Cardiac muscle cell (in vitro differentiated cells and primary cell): ENCODE results near the gene ATXN7L2. TPM values are rescaled to one million over a fixed set of nuclear protein-coding genes. Genes with fewer than 3 reads are reported as not detected.

Experiments
- DNase-seq, 2 donors: peaks; one replicate each; pipeline versions ENCODE4 v3.0.0 to v3.0.0-alpha.2; 2010 to 2017; ENCODE audit warnings: low read depth in 1 of 2, low spot score in 1 of 2
- H3K27ac ChIP-seq: fragments of 200-600 bp; sonication (generic); 2 replicates; pipeline ENCODE4 v1.5.1; 2016
- H3K27me3 ChIP-seq: fragments of 200-600 bp; sonication (generic); 2 replicates; pipeline ENCODE4 v1.6.0; 2016; ENCODE audit warnings: control low read depth
- H3K36me3 ChIP-seq: fragments of 200-600 bp; sonication (generic); 2 replicates; pipeline ENCODE4 v1.5.1; 2016; ENCODE audit warnings: control low read depth
- H3K4me1 ChIP-seq: fragments of 200-600 bp; sonication (generic); 2 replicates; pipeline ENCODE4 v1.8.1; 2017; ENCODE audit warnings: low read depth, mild to moderate bottlenecking, mixed run types
- H3K4me3 ChIP-seq: fragments of 200-600 bp; sonication (generic); 2 replicates; pipeline ENCODE4 v1.5.1; 2016; ENCODE audit warnings: mild to moderate bottlenecking
- H3K9me3 ChIP-seq: fragments of 200-600 bp; sonication (generic); 2 replicates; pipeline ENCODE4 v1.5.1; 2017; ENCODE audit warnings: low read depth, mild to moderate bottlenecking, control low read depth
- CTCF ChIP-seq: IDR thresholded peaks from 2 replicates; pipeline ENCODE4 v1.5.1; 2012; ENCODE audit warnings: low read depth, mild to moderate bottlenecking, low read length
- polyA plus RNA-seq: library from polyadenylated mRNA; unstranded; fragments of >200 nt; fragmentation: Nextera tagmentation; extraction: Ambion mirVana; gene quantifications from 2 replicates; pipeline ENCODE4 v1.2.1, GENCODE V29; 2016
- total RNA-seq: library from RNA; depleted of rRNA; stranded (reverse); fragments of >200 nt; gene quantifications from 2 replicates; pipeline ENCODE4 v1.2.3, GENCODE V29; 2016

ATXN7L2 gene
- total and polyA plus RNA-seq, 2 experiments from 2014 or later: 7.0 to 17.8 TPM

DNA sequence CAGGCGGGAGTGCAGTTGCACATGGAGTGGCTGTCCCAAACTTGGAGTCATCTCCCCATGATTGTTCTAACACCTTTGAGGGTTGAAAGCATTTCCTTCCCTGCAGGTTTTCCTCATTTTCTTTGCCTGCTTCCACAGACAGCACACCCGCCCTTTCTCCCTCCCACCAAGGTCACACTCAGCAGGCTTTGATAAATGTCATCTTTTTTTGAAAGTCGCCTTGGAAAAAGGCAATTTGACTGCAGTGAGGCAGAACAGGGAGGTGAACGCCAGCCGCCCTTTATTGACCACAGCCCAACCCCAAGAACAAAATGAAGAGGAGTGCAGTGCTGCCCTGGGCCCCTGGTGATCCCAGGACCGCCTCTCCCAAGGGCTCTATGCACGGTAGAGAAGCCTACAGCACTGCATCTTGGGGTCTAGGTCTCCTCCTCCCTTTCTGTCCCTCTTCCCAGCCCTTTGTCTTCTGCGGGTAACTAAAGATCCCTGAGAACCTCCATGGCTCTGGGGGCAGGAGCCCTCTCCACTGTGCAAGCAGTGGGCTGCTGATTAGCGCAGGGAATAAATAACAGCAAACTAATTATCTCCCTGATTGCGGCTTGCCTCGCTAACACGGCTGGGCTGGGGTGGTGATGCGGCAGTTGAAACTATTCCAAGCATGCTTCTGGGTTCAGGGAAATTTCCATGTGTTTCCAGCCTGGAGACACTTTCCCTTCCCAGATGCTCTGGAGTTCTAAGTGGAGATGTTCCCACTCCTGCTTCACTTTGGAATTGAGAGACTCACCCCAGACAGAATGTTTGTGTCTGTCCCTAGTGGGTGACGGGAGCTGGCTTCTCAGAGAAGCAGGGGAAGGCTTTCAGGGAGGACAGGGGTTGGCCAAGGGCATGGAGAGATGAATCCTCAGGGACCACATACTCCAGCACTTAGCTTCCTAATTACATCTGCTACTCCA is 37.6 kb downstream of the ATXN7L2 start:
- Histone ChIP-seq H3K9me3 (no peaks in the 10 kb centered on the region), H3K4me1 (no peaks in the 10 kb centered on the region), H3K36me3 (no peaks in the 10 kb centered on the region), H3K27me3 (peaks cover 3% of the 10 kb centered on the region), H3K27ac (no peak overlapping the region), H3K4me3 (no peak overlapping the region)
- TF ChIP-seq CTCF: no peak
- DNase-seq: no peak

- peaks cover 3% of the 10 kb centered on the region for H3K27me3 ChIP-seq
- H3K36me3 ChIP-seq: no peaks in the 10 kb centered on the region
- no peak overlapping the region for H3K27ac ChIP-seq
- TF ChIP-seq CTCF: no peak
- H3K4me3 ChIP-seq: no peak overlapping the region
- no peaks in the 10 kb centered on the region for H3K9me3 ChIP-seq
- DNase-seq: no peak
- no peaks in the 10 kb centered on the region for H3K4me1 ChIP-seq
Observed at GRCh38 chr1:109522026-109522425, 38.3 kb downstream of the ATXN7L2 start.

- H3K4me1 ChIP-seq: no peaks in the 10 kb centered on the region
- H3K4me3 ChIP-seq: no peak overlapping the region
- TF ChIP-seq CTCF: no peak
- H3K27me3 ChIP-seq: peaks cover 3% of the 10 kb centered on the region
- no peak for DNase-seq
- no peaks in the 10 kb centered on the region for H3K9me3 ChIP-seq
- no peak overlapping the region for H3K27ac ChIP-seq
- H3K36me3 ChIP-seq: no peaks in the 10 kb centered on the region
Observed at GRCh38 chr1:109523706-109524105, 40.0 kb downstream of the ATXN7L2 start.

DNA sequence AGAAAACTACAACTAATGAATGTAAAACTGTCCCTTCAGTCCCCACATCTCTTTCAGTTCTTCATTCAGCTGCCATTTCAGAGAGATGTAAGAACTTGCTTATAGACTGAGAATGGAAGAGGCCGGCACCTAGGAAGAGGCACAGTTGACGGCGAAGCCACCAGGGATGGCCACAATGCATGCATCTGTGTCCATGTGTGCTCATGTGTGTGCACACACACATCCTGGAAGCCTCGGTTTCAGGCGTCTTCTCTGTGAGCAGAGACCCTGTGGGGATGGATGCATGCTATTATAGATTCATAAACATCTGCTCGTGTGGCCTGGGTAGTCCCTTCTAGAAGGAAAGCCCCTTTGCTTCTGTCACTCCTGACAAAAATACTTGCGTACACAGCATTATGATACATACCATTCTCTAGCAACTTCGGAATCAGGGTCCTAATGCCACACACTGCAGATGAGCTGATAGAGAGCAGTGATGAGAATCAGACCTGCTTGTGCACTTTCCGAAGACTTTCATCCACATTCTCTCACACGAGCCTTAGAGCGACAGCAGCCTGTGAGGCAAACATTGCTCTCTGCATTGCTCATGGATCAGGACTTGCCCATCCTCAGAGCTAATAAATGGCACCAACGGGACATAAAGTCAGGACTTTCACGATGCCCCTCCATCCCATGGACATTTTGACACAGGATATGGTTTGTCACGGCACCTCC is 43.5 kb downstream of the ATXN7L2 start:
- no peaks in the 10 kb centered on the region for H3K4me1 ChIP-seq
- H3K36me3 ChIP-seq: no peaks in the 10 kb centered on the region
- no peak for DNase-seq
- H3K27ac ChIP-seq: no peak overlapping the region
- peaks cover 3% of the 10 kb centered on the region for H3K27me3 ChIP-seq
- no peaks in the 10 kb centered on the region for H3K9me3 ChIP-seq
- H3K4me3 ChIP-seq: no peak overlapping the region
- no peak for TF ChIP-seq CTCF

DNA sequence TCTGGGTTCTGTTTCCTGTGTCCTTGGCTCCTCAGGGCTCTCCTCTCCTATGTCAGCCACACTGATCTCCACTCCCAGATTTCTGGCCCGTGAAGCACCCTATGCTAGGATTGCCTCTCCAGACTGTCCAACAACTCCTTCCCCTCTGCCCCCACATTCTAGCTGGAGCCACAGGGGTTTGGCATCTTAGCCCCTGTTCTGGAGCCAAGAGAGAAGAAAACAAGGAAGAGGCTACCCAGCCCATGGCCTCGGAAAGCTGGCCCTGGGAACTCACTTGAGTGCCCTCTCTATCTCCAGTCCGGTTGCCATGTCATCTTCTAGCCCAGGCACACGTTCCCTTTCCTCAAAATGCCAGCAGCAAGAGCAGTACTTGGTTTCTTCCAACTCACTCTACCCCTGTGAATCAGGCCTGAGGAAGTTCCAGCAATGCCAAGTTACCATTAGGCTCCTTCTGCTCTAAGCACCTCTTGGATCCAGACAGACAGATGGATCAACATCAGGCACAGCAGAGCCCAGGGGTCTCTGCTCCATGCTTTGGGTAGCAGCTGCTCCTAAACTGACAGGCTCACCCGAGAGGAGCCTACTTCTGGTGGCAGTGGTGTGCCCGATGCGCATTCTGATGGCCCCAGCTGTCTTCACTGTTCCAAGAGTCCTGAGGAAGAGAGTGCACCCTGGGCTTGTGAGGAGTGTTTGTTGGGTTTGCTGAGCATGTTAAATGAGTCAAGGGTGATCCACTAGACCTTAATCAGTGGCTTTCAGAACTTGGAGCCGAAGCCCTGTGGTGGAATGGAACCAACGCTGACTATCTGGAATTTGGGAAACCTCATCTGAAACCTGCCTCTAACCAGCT is 44.4 kb downstream of the ATXN7L2 start:
- Histone ChIP-seq H3K9me3 (no peaks in the 10 kb centered on the region), H3K27me3 (peaks cover 3% of the 10 kb centered on the region), H3K4me1 (peaks cover 4% of the 10 kb centered on the region), H3K4me3 (no peak overlapping the region), H3K27ac (no peak overlapping the region), H3K36me3 (no peaks in the 10 kb centered on the region)
- TF ChIP-seq CTCF: no peak
- DNase-seq: no peak
